Measurements from ENCODE around the gene ZNF692. TPM values are rescaled to one million over a fixed set of nuclear protein-coding genes. Genes with fewer than 3 reads are reported as not detected.
A peak's percentile ranks its signal among the peaks of the same experiment; 100 is the strongest.
"Not testable (repeated sequence)": the region's sequence is repeated elsewhere in the genome, so short reads cannot be mapped to it uniquely, and the experiment has no call there.

ZNF692 gene, protein sequence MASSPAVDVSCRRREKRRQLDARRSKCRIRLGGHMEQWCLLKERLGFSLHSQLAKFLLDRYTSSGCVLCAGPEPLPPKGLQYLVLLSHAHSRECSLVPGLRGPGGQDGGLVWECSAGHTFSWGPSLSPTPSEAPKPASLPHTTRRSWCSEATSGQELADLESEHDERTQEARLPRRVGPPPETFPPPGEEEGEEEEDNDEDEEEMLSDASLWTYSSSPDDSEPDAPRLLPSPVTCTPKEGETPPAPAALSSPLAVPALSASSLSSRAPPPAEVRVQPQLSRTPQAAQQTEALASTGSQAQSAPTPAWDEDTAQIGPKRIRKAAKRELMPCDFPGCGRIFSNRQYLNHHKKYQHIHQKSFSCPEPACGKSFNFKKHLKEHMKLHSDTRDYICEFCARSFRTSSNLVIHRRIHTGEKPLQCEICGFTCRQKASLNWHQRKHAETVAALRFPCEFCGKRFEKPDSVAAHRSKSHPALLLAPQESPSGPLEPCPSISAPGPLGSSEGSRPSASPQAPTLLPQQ
- polyA plus RNA-seq (2013, experiment 1 of 2; ENCODE audit: insufficient read length): 21.2 TPM
- 21.1 TPM for polyA plus RNA-seq (2013, experiment 2 of 2; ENCODE audit: insufficient read length)

DNA sequence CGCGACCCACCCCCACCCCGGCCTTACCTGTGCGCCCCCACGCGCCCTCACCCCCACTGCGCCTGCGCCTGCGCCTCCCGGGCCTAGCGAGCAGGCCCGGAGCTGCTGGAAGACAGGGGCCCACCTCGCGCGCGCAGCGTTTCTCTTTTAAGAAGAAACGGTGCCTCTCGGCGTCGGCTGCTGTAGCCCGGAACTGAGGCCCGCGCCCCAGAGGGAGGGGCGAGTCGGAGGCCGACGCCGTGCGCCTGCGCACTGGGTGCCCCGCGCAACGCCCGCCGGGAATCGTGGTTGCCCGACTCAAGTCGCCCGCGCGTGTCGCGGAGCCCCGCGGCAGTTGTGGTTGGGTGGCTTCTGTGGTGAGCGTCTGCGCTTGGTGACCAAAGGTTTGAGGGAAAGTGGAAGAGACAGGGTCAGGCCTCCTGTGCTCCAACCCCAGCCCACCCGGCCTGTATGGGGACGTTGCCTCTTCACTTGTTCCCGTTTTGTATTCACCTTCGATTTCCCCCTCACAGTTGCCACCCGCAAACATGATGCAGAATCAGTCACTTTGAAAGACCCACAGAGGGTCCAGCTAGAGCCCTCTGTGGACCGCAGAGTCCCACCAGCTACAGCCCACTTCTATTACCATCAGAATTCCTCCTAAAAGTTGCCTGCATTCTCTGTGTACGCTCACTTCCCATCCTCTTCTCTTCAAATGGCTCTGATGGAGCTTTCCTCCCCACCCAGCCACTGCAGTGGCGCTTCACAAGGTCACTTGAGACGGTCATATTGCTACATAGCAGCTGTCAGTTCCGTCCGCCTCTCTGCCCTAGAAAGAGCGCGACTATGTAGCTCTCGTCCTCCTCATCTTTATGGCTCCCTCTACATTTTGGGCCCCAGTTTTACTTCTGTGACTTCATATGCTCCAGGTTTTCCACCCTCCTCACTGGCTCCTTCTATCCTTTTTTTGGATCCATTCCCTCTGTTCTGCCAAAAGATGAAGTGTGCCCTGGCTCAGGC is at the start of gene ZNF692:
ZNF692 (minus strand) TSS at position 195 of the 999 bp plus-strand sequence. CDS start 776 bp downstream, outside the sequence.
- DNase-seq: peak; percentile 98

DNA sequence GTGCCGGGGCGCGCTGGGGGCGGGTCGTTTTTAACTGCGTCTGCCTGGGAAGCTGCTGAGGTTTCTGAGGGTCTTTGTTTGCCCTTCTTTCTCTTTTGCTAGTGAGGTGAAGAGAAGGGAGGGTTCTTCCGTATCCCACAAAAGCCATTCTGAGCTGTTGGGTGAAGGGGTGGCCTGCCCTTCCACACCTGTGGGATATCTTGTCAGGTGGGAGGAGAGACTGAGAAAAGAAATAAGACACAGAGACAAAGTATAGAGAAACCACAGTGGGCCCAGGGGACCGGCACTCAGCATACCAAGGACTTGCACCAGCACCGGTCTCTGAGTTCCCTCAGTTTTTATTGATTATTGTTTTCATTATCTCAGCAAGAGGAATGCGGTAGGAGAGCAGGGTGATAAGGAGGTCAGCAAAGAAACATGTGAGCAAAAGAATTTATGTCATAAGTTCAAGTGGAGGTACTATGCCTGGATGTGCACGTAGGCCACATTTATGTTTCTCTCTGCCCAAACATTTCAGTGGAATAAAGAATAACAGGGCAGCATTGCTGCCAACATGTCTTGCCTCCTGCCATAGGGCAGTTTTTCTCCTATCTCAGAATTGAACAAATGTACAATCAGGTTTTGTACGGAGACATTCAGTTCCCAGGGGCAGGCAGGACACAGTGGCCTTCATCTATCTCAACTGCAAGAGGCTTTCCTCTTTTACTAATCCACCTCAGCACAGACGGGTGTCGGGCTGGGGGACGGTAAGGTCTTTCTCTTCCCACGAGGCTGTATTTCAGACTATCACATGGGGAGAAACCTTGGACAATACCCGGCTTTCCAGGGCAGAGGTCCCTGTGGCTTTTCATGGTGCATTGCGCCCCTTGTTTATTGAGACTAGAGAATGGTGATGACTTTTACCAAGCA is 48.1 kb upstream of the ZNF692 start:
- no peak for DNase-seq

DNA sequence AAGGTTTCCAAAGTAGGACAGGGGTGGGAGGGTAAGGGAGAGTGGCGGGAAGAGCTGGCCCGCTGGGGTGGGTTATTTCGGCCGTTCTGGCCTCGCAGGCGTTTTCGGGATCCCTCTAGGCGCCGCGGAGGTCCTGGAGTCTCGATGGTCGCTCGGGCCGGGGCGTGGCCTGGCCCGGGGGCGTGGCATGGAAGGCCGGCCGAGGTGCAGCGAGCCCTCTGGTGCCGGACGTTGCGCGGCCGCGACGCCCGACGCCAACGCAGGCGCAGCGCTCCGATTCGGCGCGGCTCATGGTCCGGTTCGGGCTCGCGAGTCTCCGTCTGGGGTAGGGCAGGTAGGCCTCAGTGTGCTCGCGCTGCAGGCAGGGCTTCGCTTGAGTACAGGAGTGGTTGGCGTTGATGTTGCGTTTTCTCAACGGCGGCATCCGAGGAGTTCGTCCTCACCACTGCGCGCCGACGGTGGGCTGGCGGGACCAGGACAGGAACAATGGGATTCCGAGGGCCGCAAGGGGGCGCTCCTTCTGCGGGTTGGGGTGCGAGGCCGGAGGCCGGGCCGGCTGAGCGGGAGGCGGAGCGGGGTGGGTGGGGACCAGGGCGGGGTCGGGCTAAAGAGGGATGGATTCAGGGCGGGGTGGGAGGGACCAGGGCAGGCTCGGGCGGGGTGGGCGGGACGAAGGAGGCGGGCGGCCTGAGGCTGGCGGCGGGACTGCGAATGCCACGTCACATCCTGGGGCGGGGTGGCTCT is 47.3 kb upstream of the ZNF692 start, which contains the start of gene PGBD2:
PGBD2 (plus strand) TSS at position 227 of the 744 bp plus-strand sequence. CDS start 7,628 bp downstream, outside the sequence.
- DNase-seq: peak; percentile 93

DNA sequence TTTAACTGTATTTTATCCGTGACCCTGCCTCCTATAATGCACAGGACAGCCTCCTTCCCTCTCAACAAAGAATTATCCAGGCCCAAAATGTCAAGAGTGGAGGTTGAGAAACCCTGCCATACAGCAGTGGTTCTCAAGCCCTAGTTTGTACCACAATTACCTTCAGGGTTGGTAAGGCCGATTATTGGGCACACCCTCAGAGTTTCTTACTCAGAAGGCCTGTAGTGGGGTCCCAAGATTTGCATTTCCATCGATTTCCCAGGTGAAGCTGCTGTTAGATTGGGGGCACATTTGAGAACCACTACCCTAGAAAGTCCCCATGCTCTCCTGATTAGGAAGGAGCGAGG is 46.8 kb upstream of the ZNF692 start:
- no peak for DNase-seq

DNA sequence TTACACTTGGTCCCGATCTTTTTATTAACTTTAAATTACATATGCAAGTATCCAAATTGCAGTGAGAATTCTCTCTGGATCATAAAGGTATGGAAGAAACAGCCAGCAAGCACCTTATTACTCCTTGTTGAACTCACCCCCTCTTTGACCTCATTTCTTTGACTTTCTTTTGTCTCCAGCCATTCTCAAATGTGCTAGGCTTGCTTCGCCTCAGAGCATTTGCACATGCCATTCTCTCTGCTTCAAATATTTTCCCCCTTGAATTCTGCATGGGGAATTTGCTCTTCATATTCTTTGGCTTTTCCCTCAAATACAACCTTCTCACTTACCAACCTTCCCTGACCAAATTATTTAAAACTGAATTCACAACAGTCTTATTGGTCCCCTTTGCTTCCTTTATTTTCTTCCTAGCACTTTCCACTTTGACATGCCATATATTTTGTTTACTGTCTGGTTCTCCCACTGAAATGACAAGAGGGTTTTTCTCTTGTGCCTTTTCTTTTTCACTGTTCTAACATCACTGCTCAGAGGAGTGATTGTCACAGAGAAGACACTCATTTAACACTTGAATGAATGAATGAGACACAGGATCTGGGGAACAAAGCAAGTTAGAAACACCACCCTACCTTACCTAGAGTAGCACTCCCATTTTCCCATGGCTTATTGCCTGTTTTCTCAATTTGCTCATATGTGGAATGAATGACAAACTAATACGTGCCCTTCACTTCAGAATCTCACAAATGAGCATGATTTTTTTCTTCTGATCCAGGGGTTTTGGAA is 45.7 kb upstream of the ZNF692 start:
- DNase-seq: no peak

DNA sequence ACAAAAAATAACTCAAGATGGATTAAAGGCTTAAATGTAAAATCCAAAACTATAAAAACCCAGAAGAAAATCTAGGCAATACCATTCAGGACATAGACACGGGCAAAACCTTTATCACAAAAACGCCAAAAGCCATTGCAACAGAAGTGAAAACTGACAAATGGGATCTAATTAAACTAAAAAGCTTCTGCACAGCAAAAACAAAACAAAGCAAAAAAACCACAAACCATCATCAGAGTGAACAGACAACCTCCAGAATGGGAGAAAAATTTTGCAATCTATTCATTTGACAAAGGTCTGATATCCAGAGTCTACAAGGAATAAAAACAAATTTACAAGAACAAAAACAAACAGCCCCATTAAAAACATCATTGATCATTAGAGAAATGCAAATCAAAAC is 42.7 kb upstream of the ZNF692 start:
- DNase-seq: no peak

DNA sequence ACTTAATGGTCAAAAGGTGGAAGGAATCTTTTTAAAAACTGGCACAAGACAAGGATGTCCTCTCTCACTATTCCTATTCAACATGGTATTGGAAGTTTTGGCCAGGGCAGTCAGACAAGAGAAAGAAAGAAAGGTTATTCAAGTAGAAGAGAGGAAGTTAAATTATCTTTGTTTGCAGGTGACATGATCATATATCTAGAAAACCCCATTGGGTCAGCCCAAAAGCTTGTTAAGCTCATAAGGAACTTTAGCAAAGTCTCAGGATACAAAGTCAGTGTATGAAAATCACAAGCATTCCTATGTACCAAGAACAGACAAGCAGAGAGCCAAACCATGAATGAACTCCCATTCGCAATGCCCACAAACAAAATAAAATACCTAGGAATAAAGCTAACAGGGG is 41.8 kb upstream of the ZNF692 start:
- no peak for DNase-seq

DNA sequence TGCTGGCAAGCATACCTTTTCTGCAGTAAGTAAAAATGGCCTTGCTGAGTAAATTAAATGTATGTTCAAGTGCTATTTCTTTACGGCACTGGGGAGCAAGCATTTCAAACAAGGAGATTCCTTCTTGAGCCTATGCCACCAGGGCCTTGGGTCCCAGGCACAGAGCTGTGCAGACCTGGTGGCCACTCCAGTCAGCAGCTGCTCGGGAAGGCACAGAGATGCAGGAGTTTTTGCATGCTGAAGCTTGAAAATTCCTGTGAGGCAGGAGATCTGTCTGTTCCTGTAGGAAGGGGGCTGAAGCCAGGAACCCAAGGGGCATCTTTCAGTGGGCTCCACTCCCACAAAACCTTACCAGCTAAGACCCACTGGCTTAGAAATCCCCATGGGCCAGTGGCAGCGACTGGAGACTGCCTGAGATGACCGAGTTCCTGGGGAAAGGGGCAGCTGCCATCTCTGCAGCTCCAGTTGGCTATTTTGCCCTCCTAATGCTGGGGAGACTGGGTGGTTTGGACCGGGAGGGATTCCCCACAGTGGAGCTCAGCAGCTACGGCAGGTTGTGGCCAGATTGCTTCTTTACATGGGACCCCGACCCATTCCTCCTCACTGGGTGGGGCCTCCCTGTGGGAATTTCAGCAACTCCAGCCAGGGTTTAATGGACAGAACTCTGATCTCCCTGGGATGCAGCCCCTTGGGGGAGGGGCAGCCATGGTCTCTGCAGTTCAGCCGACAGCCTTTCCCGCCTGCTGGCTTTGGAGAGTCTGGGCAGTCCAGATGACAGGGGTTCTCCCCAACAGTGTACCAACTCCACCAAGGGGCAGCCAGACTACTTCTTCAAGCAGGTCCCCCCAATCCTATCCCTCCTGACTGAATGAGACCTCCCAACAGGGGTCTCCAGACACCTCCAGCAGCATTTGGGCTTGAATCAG is 38.8 kb upstream of the ZNF692 start:
- DNase-seq: no peak

DNA sequence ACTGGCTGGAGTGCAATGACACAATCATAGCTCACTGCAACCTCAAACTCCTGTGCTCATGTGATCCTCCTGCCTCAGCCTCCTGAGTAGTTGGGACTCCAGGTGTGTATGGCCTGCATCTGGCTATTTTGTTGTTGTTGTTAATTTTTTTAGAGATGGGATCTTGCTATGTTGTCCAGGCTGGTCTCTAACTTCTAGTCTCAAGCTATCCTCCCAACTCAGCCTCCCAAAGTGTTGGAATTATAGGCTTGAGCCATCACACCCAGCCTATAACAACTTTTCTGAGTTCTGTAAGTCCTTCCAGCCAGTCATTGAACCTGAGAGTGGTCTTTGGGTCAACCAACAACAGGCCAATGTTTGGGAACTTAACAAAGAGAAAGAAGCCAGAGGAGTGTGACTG is 36.0 kb upstream of the ZNF692 start:
- DNase-seq: no peak

DNA sequence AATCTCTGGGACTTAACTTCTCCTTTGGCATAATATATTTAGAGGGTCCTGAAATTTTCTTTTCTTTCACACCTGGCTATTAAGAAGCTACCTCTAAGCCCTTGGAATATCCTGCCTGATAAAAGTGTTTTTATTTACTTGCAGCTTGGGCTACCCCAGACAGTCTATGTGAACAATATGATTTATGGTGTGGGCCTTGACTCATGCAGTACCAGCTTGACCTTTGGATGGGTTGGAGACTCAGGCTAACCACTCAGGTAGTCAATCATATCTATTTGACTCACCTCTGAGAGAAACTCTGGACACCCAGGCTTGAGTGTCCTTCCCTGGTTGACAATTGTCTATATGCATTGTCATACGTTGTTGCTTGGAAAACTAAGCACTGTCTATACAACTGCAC is 33.7 kb upstream of the ZNF692 start:
- DNase-seq: no peak

DNA sequence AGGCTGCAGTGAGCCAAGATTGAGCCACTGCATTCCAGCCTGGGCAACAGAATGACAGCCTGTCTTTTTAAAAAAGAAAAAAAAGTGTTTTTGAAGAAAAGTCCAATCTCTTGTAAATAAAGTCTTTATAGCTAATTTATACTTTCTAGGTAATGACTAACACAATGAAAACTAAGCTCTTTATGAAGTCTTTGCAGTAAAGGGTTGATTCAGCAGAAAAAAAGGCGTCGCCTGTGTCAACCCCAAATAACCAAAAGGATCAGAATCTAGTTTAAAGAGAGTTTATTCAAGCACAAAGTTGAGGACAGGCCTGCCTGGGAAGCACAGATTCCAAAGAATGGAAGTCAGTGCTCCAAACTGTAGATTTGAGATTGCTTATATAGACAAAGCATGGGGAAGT is 32.9 kb upstream of the ZNF692 start:
- DNase-seq: no peak

DNA sequence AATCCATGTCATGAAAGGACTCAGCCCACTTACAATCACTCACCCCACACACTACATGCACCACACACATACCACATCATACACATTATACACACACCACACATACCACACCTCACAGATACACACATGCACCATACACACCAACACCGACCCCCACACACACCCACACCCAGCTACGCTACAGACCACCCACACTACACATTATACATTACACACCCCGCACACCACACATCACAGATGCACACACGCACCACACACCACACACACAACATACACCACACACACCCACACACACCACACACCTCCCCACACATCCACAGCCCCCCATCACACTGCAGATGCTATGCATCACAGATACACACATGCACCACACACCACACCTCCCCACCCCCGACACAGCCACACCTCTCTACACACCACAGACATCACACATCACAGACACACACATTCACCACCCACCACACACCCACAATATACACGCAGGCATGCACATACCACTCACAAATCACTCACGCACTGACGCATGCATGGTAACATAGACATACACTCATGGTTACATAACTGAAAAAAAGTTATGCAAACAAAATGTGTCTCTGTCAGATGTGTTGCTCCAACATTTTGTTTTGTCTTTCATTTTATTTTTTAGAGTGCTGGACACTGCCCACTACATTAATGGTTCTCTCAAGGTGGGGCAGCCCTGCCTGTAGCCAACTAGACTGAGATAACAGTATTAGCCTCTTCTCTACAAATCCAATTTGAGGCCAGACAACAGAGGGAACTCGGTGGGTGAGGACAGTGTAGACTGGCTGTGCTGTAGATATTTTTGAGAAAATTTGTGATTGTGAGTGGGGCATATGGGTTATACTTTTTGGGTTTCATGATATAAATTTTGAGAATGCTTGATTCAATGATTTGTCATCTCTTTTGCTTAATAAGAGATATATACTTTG is 31.9 kb upstream of the ZNF692 start:
- DNase-seq: no peak

DNA sequence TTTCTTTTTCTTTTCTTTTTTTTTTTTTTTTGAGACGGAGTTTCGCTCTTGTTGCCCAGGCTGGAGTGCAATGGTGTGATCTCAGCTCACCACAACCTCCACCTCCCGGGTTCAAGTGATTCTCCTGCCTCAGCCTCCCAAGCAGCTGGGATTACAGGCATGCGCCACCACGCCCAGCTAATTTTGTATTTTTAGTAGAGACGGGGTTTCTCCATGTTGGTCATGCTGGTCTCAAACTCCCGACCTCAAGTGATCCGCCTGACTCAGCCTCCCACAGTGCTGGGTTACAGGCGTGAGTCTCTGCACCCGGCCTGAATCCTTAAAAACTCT is 31.0 kb upstream of the ZNF692 start:
- not testable (repeated sequence) for DNase-seq

DNA sequence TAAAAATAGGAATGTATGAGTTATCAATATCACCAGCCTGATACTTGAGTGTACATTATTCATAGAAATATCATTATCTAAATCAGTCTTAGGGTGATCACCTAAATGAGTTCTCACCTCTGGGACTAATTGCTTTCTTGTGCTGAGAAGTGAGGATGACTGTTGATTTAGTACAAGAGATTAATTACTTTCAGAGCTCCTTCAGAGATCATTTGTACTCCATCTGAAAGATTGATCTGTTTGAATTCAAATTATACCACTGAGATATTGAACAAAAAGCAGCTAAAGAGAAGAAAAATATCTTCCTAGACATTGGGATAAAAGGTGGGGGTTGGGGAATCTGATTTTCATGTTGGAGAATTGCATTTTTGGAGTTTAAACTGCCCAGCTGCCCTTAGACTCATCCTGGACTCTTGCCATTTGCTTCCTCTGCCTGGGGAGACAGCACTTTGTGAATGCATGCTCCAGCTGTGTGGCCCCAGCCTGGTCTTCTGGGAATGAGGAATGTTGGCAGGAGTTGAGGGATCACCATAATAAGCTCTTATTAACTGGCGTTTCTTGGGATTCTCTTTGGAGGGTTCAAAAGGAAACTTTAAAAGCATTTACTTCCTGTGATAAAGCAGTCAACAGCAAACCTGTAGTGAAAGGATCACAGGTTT is 27.5 kb upstream of the ZNF692 start:
- DNase-seq: peak; percentile 53

DNA sequence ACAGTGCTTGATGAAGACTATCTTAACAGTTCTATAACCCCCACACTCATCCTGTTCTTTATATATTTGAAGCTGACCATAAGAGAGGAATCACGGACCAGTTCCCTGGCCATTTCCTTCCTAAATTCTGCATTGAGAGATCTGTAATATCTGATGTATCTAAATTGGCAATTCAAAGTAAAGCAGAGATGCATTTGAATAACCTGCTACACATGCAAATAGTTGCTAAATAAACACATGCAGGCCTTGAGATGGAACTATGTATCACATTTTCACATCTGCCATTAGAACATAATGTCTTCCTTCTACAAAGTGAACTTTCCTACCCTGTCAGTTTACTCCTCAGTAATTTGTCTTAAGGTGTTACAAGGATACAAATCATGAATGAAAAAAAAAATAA is 26.8 kb upstream of the ZNF692 start:
- DNase-seq: no peak

DNA sequence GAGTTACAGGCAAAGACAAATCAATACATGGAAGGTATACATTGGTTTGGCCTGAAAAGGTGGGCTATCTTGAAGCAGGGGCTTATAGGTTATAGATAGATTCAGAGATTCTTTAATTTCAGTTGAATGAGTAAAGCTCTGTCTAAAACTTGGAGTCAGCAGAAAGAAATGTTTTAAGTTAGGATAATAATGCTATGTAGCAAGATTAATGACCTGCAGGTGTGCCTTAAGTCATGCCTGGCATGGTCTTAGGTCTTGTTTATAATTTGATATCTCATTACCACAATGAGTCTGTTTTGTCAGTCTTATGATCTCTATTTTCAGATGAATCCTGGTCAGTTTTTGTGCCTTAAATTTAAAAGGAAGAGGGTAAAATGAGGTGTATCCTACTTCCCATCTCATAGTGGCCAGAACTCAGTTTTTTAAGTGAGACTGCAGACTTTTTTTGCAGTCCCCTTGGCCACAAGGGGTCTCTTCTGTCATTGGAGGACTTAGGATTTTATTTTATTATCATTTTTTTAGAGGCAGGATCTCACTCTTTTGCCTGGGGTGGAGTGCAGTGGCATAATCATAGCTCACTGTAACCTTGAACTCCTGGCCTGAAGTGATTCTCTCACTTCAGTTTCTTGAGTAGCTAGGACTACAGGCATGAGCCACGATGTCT is 25.9 kb upstream of the ZNF692 start:
- DNase-seq: no peak

DNA sequence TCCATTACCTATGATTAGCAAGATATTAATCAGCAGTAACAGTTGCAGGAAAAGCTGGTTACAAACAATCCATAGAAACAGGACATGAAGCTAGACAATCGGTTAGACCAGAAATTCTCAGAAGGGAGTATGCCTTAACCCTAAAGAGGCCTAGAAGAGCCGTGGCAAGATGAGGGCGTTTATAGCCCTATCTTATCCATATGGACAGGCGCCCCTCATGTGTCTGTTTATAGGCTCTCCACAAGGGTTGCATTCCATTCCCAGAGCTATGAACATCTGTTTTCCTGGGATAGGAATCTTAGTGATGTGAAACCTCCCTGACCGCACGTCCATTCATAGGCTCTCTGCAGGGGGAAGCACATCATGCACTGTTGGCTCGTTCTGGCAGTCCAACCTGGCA is 23.5 kb upstream of the ZNF692 start:
- peak; percentile 33 for DNase-seq

Data from fibroblast of skin of abdomen (primary cell).